MCF 10A (cell line): Measurements from ENCODE around the gene PRKD1. TPM values are rescaled to one million over a fixed set of nuclear protein-coding genes. Genes with fewer than 3 reads are reported as not detected.

Experiments used
- BruUV-seq: library from RNA; stranded (reverse); fragments of 400-500 nt; replicated peaks from 2 replicates; lab custom pipeline; 2021; lab: Mats Ljungman, UMichigan
- CTCF ChIA-PET: fragments of 300-600 bp; sonication (Branson Sonifier 250); formaldehyde crosslinking; extraction: SDS; loops from one replicate; lab custom pipeline; 2021; ENCODE audit warnings: antibody characterized with exemption, inconsistent platforms; lab: Yijun Ruan, JAX
- POLR2A ChIA-PET: fragments of 300-600, 350-650 bp; sonication (Branson Sonifier 250); formaldehyde crosslinking; extraction: SDS; loops from one replicate; lab custom pipeline; 2020; ENCODE audit warnings: antibody characterized with exemption, inconsistent platforms; lab: Yijun Ruan, JAX
- DNase-seq: peaks from one replicate; pipeline ENCODE4 v3.0.0-alpha.2; 2018; ENCODE audit not compliant: unreplicated experiment
- H3K27ac Mint-ChIP-seq: one replicate; pipeline ENCODE4 v1.8.0; 2022; ENCODE audit warnings: mild to moderate bottlenecking, low read depth, mixed read lengths; ENCODE audit not compliant: unreplicated experiment
- H3K27me3 Mint-ChIP-seq: one replicate; pipeline ENCODE4 v1.8.0; 2022; ENCODE audit warnings: mixed read lengths; ENCODE audit not compliant: insufficient read depth, unreplicated experiment
- H3K36me3 Mint-ChIP-seq: one replicate; pipeline ENCODE4 v1.8.0; 2022; ENCODE audit warnings: mild to moderate bottlenecking, moderate library complexity, mixed read lengths; ENCODE audit not compliant: insufficient read depth, unreplicated experiment
- H3K4me1 Mint-ChIP-seq: one replicate; pipeline ENCODE4 v1.8.0; 2022; ENCODE audit warnings: mixed read lengths; ENCODE audit not compliant: insufficient read depth, unreplicated experiment
- H3K4me3 Mint-ChIP-seq: one replicate; pipeline ENCODE4 v1.8.0; 2022; ENCODE audit warnings: mild to moderate bottlenecking, moderate library complexity, mixed read lengths; ENCODE audit not compliant: unreplicated experiment
- H3K9me3 Mint-ChIP-seq: one replicate; pipeline ENCODE4 v1.8.0; 2022; ENCODE audit warnings: mixed read lengths; ENCODE audit not compliant: unreplicated experiment
- CTCF ChIP-seq: fragments of 200-600 bp; IDR thresholded peaks from one replicate; pipeline ENCODE4 v1.8.0; 2022; ENCODE audit warnings: antibody characterized with exemption, mild to moderate bottlenecking; ENCODE audit not compliant: unreplicated experiment
- intact Hi-C: fragments of 100-400 bp; cut with micrococcal nuclease; formaldehyde crosslinking; loops from 2 replicates; pipeline ENCODE4 v1.14.1; 2022
- total RNA-seq: library from RNA; stranded (reverse); gene quantifications from 2 replicates; pipeline ENCODE4 v1.2.3, GENCODE V29; 2022

The PRKD1 gene
- total RNA-seq, 1 experiment from 2014 or later = 8.8 TPM

- no peak for TF ChIP-seq CTCF
- Mint-ChIP-seq H3K36me3 (no peaks in the 10 kb centered on the region), H3K9me3 (no peaks in the 10 kb centered on the region), H3K4me1 (peaks cover 37% of the 10 kb centered on the region), H3K27me3 (no peaks in the 10 kb centered on the region), H3K4me3 (peak overlapping the region; percentile 98), H3K27ac (peak overlapping the region; percentile 57)
- DNase-seq = no peak
- CTCF ChIA-PET = interaction anchor here (0.6 to 1.0 kb wide), 2 partner anchors 284 to 655 kb away, joined by 3 read pairs; no protein-coding TSS in a partner anchor
- POLR2A ChIA-PET = interaction anchor here (0.7 to 2.1 kb wide), 2 partner anchors 18 to 19 kb away, joined by 3 to 8 read pairs; no protein-coding TSS in a partner anchor
- BruUV-seq = no TSS peak
- intact Hi-C loops = loop anchor here (5.0 to 10.0 kb wide), 5 partner anchors 121 to 378 kb away; no protein-coding TSS in a partner anchor
Measured at GRCh38 chr14:29925736-29926135, 1.9 kb downstream of the PRKD1 start.

GRCh38 chr14:29925101-29925722, 2.4 kb downstream of the PRKD1 start:
- H3K4me3 Mint-ChIP-seq = peak overlapping the region; percentile 98
- BruUV-seq = TSS peak; percentile 43
- no peak for TF ChIP-seq CTCF
- CTCF ChIA-PET = interaction anchor here (0.9 to 1.3 kb wide), 3 partner anchors 9 to 284 kb away, joined by 3 to 5 read pairs (median 3); no protein-coding TSS in a partner anchor
- H3K9me3 Mint-ChIP-seq = no peaks in the 10 kb centered on the region
- DNase-seq = no peak
- peak overlapping the region; percentile 57 for H3K27ac Mint-ChIP-seq
- peaks cover 32% of the 10 kb centered on the region for H3K4me1 Mint-ChIP-seq
- H3K36me3 Mint-ChIP-seq = no peaks in the 10 kb centered on the region
- POLR2A ChIA-PET = interaction anchor here (0.7 to 2.1 kb wide), 4 partner anchors 18 to 27 kb away, joined by 3 to 8 read pairs (median 4); no protein-coding TSS in a partner anchor
- intact Hi-C loops = loop anchor here (5.0 to 10.0 kb wide), 5 partner anchors 120 to 378 kb away; no protein-coding TSS in a partner anchor
- H3K27me3 Mint-ChIP-seq = no peaks in the 10 kb centered on the region

GRCh38 chr14:29919845-29920244, 7.8 kb downstream of the PRKD1 start:
- DNase-seq = no peak
- POLR2A ChIA-PET = no interaction called here
- CTCF ChIA-PET = interaction anchor here (0.6 to 0.7 kb wide), 2 partner anchors 75 to 364 kb away, joined by 3 read pairs; no protein-coding TSS in a partner anchor
- intact Hi-C loops = loop anchor here (10.0 kb wide), 3 partner anchors 115 to 355 kb away; no protein-coding TSS in a partner anchor
- BruUV-seq = no TSS peak
- H3K4me1 Mint-ChIP-seq = peaks cover 6% of the 10 kb centered on the region
- no peak overlapping the region for H3K4me3 Mint-ChIP-seq
- H3K9me3 Mint-ChIP-seq = no peaks in the 10 kb centered on the region
- H3K27me3 Mint-ChIP-seq = no peaks in the 10 kb centered on the region
- H3K36me3 Mint-ChIP-seq = no peaks in the 10 kb centered on the region
- no peak overlapping the region for H3K27ac Mint-ChIP-seq
- no peak for TF ChIP-seq CTCF

GRCh38 chr14:29918981-29919380, 8.7 kb downstream of the PRKD1 start:
- no peak overlapping the region for H3K4me3 Mint-ChIP-seq
- no peak overlapping the region for H3K27ac Mint-ChIP-seq
- H3K36me3 Mint-ChIP-seq = no peaks in the 10 kb centered on the region
- no TSS peak for BruUV-seq
- no peaks in the 10 kb centered on the region for H3K9me3 Mint-ChIP-seq
- POLR2A ChIA-PET = no interaction called here
- H3K27me3 Mint-ChIP-seq = no peaks in the 10 kb centered on the region
- no peak for TF ChIP-seq CTCF
- intact Hi-C loops = no loop called here
- DNase-seq = no peak
- no peaks in the 10 kb centered on the region for H3K4me1 Mint-ChIP-seq
- CTCF ChIA-PET = no interaction called here
